HCT116 (cell line): Measurements from ENCODE around the gene ANKRD22. TPM values are rescaled to one million over a fixed set of nuclear protein-coding genes. Genes with fewer than 3 reads are reported as not detected.
"Not testable (repeated sequence)": the region's sequence is repeated elsewhere in the genome, so short reads cannot be mapped to it uniquely, and the experiment has no call there.

ENCODE experiments used
- ATAC-seq: fragments of 200-7000 bp; cut with Tn5 transposase; 2 replicates; pipeline ENCODE4 v1.9.1; 2020; ENCODE audit warnings: mild to moderate bottlenecking, moderate library complexity
- BruUV-seq: library from RNA; stranded (reverse); fragments of 400-500 nt; replicated peaks from 2 replicates; lab custom pipeline; 2021; lab: Mats Ljungman, UMichigan
- CTCF ChIA-PET: fragments of 300-600 bp; sonication (Branson Sonifier 250); formaldehyde crosslinking; loops from one replicate; lab custom pipeline; 2021; ENCODE audit warnings: antibody characterized with exemption; lab: Charles Lee
- POLR2A ChIA-PET: fragments of 300-600, 350-600 bp; sonication (Branson Sonifier 250); formaldehyde crosslinking; loops from one replicate; lab custom pipeline; 2021; ENCODE audit warnings: antibody characterized with exemption; lab: Charles Lee
- RAD21 ChIA-PET, 2 experiments: fragments of 300-600 bp; sonication (Branson Sonifier 250); formaldehyde crosslinking; loops; one replicate each; lab custom pipeline; 2023; ENCODE audit warnings: low total read pairs in 2 of 2; ENCODE audit not compliant: uncharacterized antibody in 2 of 2, unreplicated experiment in 2 of 2, low non-redundant PET in 1 of 2; lab: Charles Lee
- DNase-seq: peaks from one replicate; pipeline ENCODE4 v3.0.0-alpha.2; 2010; ENCODE audit warnings: low read depth, low spot score
- H2AFZ ChIP-seq: fragments of 200-600 bp; shearing (Covaris generic), sonication (generic); 2 replicates; pipeline ENCODE4 v1.6.1; 2017; ENCODE audit warnings: low read depth, mixed run types, mixed read lengths, antibody characterized with exemption, low read length; ENCODE audit not compliant: poor library complexity, severe bottlenecking
- H3K27ac ChIP-seq: 2 replicates; pipeline ENCODE4 v1.5.1; 2012; ENCODE audit warnings: low read depth, low read length
- H3K27me3 ChIP-seq: fragments of 200-600 bp; sonication (generic); 2 replicates; pipeline ENCODE4 v1.6.1; 2016; ENCODE audit warnings: mixed run types, low read length, mixed read lengths; ENCODE audit not compliant: insufficient read depth
- H3K36me3 ChIP-seq, 2 experiments: fragments of 200-500 bp in 1 of 2; fragments of 200-600 bp in 1 of 2; sonication (Bioruptor generic) in 1 of 2; sonication (generic) in 1 of 2; 2 replicates each; pipeline versions ENCODE4 v1.5.1 to v1.6.1; 2014 to 2016; ENCODE audit warnings: low read length in 2 of 2, inconsistent platforms in 1 of 2, mixed read lengths in 1 of 2, mixed run types in 1 of 2; ENCODE audit not compliant: insufficient read depth in 2 of 2, control insufficient read depth in 1 of 2
- H3K4me1 ChIP-seq, 2 experiments: fragments of 200-600 bp in 1 of 2; sonication (generic) in 1 of 2; 2 replicates each; pipeline versions ENCODE4 v1.5.1 to v1.6.1; 2012 to 2017; ENCODE audit warnings: low read length in 2 of 2, inconsistent platforms in 1 of 2, mild to moderate bottlenecking in 1 of 2, mixed read lengths in 1 of 2, mixed run types in 1 of 2, moderate library complexity in 1 of 2; ENCODE audit not compliant: insufficient read depth in 2 of 2, control insufficient read depth in 1 of 2
- H3K4me2 ChIP-seq: fragments of 200-600 bp; sonication (generic); 2 replicates; pipeline ENCODE4 v1.6.1; 2017; ENCODE audit warnings: mixed run types, low read length, mixed read lengths
- H3K4me3 ChIP-seq, 2 experiments: fragments of 200-600 bp in 1 of 2; sonication (generic) in 1 of 2; replicated peaks in 1 of 2; 2 replicates each; pipeline ENCODE4 v1.5.1; 2011 to 2016; ENCODE audit warnings: low read length in 2 of 2, control low read depth in 1 of 2, low read depth in 1 of 2, mild to moderate bottlenecking in 1 of 2, mixed read lengths in 1 of 2, mixed run types in 1 of 2
- H3K79me2 ChIP-seq: fragments of 200-600 bp; sonication (generic); 2 replicates; pipeline ENCODE4 v1.6.1; 2017; ENCODE audit warnings: mild to moderate bottlenecking, mixed run types, low read length, moderate library complexity, mixed read lengths; ENCODE audit not compliant: insufficient read depth
- H3K9ac ChIP-seq: fragments of 200-600 bp; sonication (generic); 2 replicates; pipeline ENCODE4 v1.6.1; 2016; ENCODE audit warnings: low read length, mixed read lengths
- H3K9me2 ChIP-seq: fragments of 200-600 bp; sonication (generic), shearing (Covaris generic); 2 replicates; pipeline ENCODE4 v1.6.1; 2017; ENCODE audit warnings: mixed run types, mild to moderate bottlenecking, moderate library complexity; ENCODE audit not compliant: insufficient read depth
- H3K9me3 ChIP-seq, 2 experiments: fragments of 200-500 bp in 1 of 2; fragments of 200-600 bp in 1 of 2; sonication (Bioruptor generic) in 1 of 2; sonication (generic) in 1 of 2; 2 replicates each; pipeline ENCODE4 v1.6.1; 2014 to 2017; ENCODE audit warnings: low read length in 2 of 2, mixed read lengths in 2 of 2, inconsistent platforms in 1 of 2, low read depth in 1 of 2, mild to moderate bottlenecking in 1 of 2, mixed run types in 1 of 2, moderate library complexity in 1 of 2; ENCODE audit not compliant: control insufficient read depth in 1 of 2, insufficient read depth in 1 of 2
- H4K20me1 ChIP-seq: fragments of 200-600 bp; sonication (generic), shearing (Covaris generic); 2 replicates; pipeline ENCODE4 v1.6.1; 2017; ENCODE audit warnings: mixed run types, mild to moderate bottlenecking, moderate library complexity; ENCODE audit not compliant: insufficient read depth
- CBX3 ChIP-seq: IDR thresholded peaks from 2 replicates; pipeline ENCODE4 v1.6.1; 2012; ENCODE audit warnings: low read depth
- CEBPB ChIP-seq: IDR thresholded peaks from 2 replicates; pipeline ENCODE4 v1.6.1; 2012; ENCODE audit warnings: low read depth
- EGR1 ChIP-seq: IDR thresholded peaks from 2 replicates; pipeline ENCODE4 v1.6.1; 2012; ENCODE audit warnings: low read depth
- FOSL1 ChIP-seq: IDR thresholded peaks from 2 replicates; pipeline ENCODE4 v1.6.1; 2012; ENCODE audit warnings: low read depth
- JUND ChIP-seq: IDR thresholded peaks from 2 replicates; pipeline ENCODE4 v1.6.1; 2012
- SIN3A ChIP-seq: IDR thresholded peaks from 2 replicates; pipeline ENCODE4 v1.6.1; 2012; ENCODE audit warnings: low read depth
- SP1 ChIP-seq: IDR thresholded peaks from 2 replicates; pipeline ENCODE4 v1.6.1; 2012; ENCODE audit warnings: low read depth
- intact Hi-C: fragments of 100-400 bp; cut with micrococcal nuclease; formaldehyde crosslinking; loops from 2 replicates; pipeline ENCODE4 v1.10.0; 2022
- total RNA-seq: library from RNA; stranded (reverse); gene quantifications from one replicate; pipeline ENCODE4 v1.2.1, GENCODE V29; 2021; ENCODE audit not compliant: unreplicated experiment
- TF ChIP-seq, protein P1 (sequence below): IDR thresholded peaks from 2 replicates; pipeline ENCODE4 v1.6.1; 2012

The ANKRD22 gene
- total RNA-seq, 1 experiment from 2014 or later: 2.3 TPM

DNA sequence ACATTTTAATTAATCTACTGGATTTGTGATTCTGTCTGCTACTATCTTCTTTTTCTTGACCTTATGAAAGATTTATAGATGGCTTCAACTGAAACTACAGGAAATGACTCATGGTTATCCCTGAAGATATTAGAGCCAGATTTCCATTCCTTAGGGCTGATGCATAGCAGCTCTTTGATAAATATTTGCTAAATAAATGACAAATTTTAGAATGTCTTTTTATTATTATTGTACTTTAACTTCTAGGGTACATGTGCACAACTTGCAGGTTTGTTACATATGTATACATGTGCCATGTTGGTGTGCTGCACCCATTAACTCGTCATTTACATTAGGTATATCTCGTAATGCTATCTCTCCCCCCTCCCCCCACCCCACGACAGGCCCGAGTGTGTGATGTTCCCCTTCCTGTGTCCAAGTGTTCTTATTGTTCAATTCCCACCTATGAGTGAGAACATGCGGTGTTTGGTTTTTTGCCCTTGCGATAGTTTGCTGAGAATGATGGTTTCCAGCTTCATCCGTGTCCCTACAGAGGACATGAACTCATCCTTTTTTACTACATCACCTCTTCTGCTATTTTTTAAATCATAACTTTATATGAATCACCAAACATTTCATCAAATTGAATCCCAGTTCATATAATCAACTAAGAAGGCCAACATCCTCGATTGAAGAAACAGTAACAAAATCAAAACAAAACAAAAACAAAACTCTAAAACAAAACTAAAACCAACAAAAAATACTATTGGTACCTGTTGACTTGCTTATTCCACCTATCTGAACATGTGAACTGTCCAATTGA, 31.2 kb upstream of the ANKRD22 start:
- Histone ChIP-seq H3K4me1 (peaks cover 28 to 68% of the 10 kb centered on the region in 2 experiments), H3K9ac (peak overlapping the region; percentile 71), H3K4me2 (peak overlapping the region; percentile 87), H3K4me3 (peak overlapping the region; percentile 3 to 75), H3K27ac (peak overlapping the region; percentile 93), H2AFZ (peak overlapping the region; percentile 33), H3K79me2 (peaks cover 21% of the 10 kb centered on the region)
- TF ChIP-seq CBX3 (peak; percentile 42; the same call in 1 of the 2 replicates), SP1 (peak; percentile 74), SIN3A (peak; percentile 61; the same call in 1 of the 2 replicates), EGR1 (peak; percentile 35; the same call in 1 of the 2 replicates), JUND (peak; percentile 88), CEBPB (peak; percentile 58), FOSL1 (peak; percentile 92)
- TF ChIP-seq, protein P1, sequence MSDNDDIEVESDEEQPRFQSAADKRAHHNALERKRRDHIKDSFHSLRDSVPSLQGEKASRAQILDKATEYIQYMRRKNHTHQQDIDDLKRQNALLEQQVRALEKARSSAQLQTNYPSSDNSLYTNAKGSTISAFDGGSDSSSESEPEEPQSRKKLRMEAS: peak; percentile 20; the same call in 1 of the 2 replicates
- H3K27me3 ChIP-seq, H4K20me1 ChIP-seq, ATAC-seq, H3K36me3 ChIP-seq, H3K9me3 ChIP-seq, RAD21 ChIA-PET, H3K9me2 ChIP-seq, DNase-seq, BruUV-seq, intact Hi-C loops: not testable (repeated sequence)
- POLR2A ChIA-PET: interaction anchor here (0.7 to 1.8 kb wide), 3 partner anchors 12 to 454 kb away, joined by 3 to 6 read pairs (median 3); no protein-coding TSS in a partner anchor
- CTCF ChIA-PET: interaction anchor here (1.0 to 1.9 kb wide), 2 partner anchors 47 to 51 kb away, joined by 4 to 5 read pairs; no protein-coding TSS in a partner anchor
